ENCODE measurements around the gene NCOA7. TPM values are rescaled to one million over a fixed set of nuclear protein-coding genes. Genes with fewer than 3 reads are reported as not detected.

Gene NCOA7
- total and polyA plus RNA-seq, 10 of the 15 experiments (the other 5 are each of a cell fraction or from before 2014, with no cell fraction given): 18.9 to 50.3 (median 34.2) TPM

DNA sequence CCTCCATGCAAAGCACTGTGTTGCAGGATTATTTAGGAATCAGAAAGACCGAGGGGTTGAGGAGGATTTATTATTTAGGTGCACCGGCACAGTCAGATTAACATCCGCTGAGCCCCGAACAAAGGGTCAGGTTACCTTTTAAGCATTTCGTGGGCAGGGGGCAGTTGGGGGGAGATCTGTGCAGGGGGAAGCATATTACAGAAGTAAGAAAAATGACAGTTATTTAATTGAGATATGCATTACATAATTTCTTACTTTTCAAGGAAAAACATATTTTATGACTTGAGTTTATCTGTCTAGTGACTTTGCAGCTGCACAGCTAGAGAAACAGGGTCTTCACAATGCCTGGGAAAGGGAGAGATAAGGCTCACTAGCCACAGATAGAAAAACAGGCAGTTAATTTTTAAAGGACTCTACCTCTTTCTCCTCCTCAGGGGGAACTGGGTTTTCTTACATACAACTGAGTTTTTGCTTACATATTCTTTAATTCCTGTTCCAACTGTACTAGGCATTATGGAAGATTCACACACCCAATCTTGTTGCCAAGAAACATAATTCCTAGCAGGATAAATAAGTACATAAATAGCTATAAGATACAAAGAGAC is 164.1 kb downstream of the NCOA7 start:
- Histone ChIP-seq H4K20me1 (ENCODE audit: control insufficient read depth, insufficient read depth) (no peaks in the 10 kb centered on the region), H3K9me3 (replicated peaks; ENCODE audit: control insufficient read depth, insufficient read depth, low read length) (no peaks in the 10 kb centered on the region), H3K4me1 (ENCODE audit: control insufficient read depth, insufficient read depth, low read length) (peaks cover 7% of the 10 kb centered on the region), H3K36me3 (ENCODE audit: control insufficient read depth in 2 of 2, insufficient read depth in 2 of 2, low read length in 1 of 2) (no peaks in the 10 kb centered on the region), H3K27me3 (replicated peaks in 1 of 2; ENCODE audit: control insufficient read depth in 2 of 2, insufficient read depth in 2 of 2, low read length in 1 of 2) (no peaks in the 10 kb centered on the region), H3K4me3 (no peak overlapping the region), H3K27ac (ENCODE audit: control insufficient read depth, insufficient read depth) (no peak overlapping the region), H3K79me2 (ENCODE audit: control insufficient read depth, insufficient read depth, low read length) (peaks cover 17% of the 10 kb centered on the region), H3K4me2 (ENCODE audit: control insufficient read depth, insufficient read depth) (no peak overlapping the region), H2AFZ (ENCODE audit: control insufficient read depth, low read depth, low read length) (no peak overlapping the region), H3K9ac (ENCODE audit: control insufficient read depth, insufficient read depth, low read length) (no peak overlapping the region)
- ATAC-seq (no peak), FAIRE-seq (no peak), DNase-seq (ENCODE audit: low read depth, low spot score) (no peak)
- SMC1A ChIA-PET (ENCODE audit: uncharacterized antibody, unreplicated experiment): interaction anchor here (1.2 to 9.8 kb wide), 11 partner anchors 7 to 172 kb away, joined by 3 to 179 read pairs (median 11); partner anchors contain the start of gene NCOA7
- intact Hi-C loops (cut with micrococcal nuclease; ENCODE audit: unreplicated experiment): loop anchor here (5.0 kb wide), 1 partner anchor 643 kb away; no protein-coding TSS in a partner anchor
- no peak for TF ChIP-seq SUPT20H (IDR thresholded peaks at IDR 0.05; ENCODE audit: borderline replicate concordance, control insufficient read depth, low read depth, low read length)
- no peak for TF ChIP-seq CBFB (IDR thresholded peaks at IDR 0.05; ENCODE audit: low read depth)
- TF ChIP-seq CHD1 (IDR thresholded peaks at IDR 0.05; ENCODE audit: low read depth, low read length): no peak
- TF ChIP-seq RUNX3 (IDR thresholded peaks at IDR 0.05; ENCODE audit: low read length): no peak
- no peak for TF ChIP-seq SMAD1 (IDR thresholded peaks at IDR 0.05; ENCODE audit: low read depth, partially characterized antibody)
- TF ChIP-seq BACH1 (IDR thresholded peaks at IDR 0.05; ENCODE audit: borderline replicate concordance): no peak
- no peak for TF ChIP-seq ZZZ3 (IDR thresholded peaks at IDR 0.05; ENCODE audit: control insufficient read depth, insufficient read length, low read depth)
- TF ChIP-seq DPF2 (IDR thresholded peaks at IDR 0.05): no peak
- TF ChIP-seq MYC (IDR thresholded peaks at IDR 0.05; ENCODE audit: insufficient read depth, insufficient read length, insufficient replicate concordance, low read length, severe bottlenecking): no peak
- RAD21 ChIA-PET (ENCODE audit: unreplicated experiment): interaction anchor here (0.8 to 6.2 kb wide), 8 partner anchors 9 to 175 kb away, joined by 3 to 91 read pairs (median 18); partner anchors contain the start of genes NCOA7 and TRMT11
- BruUV-seq (replicated peaks): no TSS peak
- WGBS (ENCODE audit: insufficient coverage, insufficient replicate concordance, low lambda C conversion rate, missing lambda C conversion rate): 32% methylated on average over 5 of the region's 5 CpGs
- in situ Hi-C loops (cut with MboI): loop anchor here (5.0 kb wide), 1 partner anchor 168 kb away; no protein-coding TSS in a partner anchor
- CTCF ChIA-PET: interaction anchor here (0.6 to 15.3 kb wide), 20 partner anchors 9 to 675 kb away, joined by 3 to 505 read pairs (median 20); partner anchors contain the start of genes NCOA7 and TRMT11
- POLR2A ChIA-PET: interaction anchor here (3.7 kb wide), 1 partner anchor 165 kb away, joined by 17 read pairs; the partner anchor contains the start of gene NCOA7

Data from GM12878 (cell line).